Activated CD4-positive, alpha-beta T cell treated with anti-CD3 and anti-CD28 coated beads, Interleukin-2, amount 50 U/mL, for 24 hours (primary cell): ENCODE measurements around the gene SESN2.

Experiments
- DNase-seq, 2 donors: peaks; one replicate each; pipeline ENCODE4 v3.0.0-alpha.2; 2020; ENCODE audit warnings: low read depth in 1 of 2, low spot score in 1 of 2

Gene SESN2

DNA sequence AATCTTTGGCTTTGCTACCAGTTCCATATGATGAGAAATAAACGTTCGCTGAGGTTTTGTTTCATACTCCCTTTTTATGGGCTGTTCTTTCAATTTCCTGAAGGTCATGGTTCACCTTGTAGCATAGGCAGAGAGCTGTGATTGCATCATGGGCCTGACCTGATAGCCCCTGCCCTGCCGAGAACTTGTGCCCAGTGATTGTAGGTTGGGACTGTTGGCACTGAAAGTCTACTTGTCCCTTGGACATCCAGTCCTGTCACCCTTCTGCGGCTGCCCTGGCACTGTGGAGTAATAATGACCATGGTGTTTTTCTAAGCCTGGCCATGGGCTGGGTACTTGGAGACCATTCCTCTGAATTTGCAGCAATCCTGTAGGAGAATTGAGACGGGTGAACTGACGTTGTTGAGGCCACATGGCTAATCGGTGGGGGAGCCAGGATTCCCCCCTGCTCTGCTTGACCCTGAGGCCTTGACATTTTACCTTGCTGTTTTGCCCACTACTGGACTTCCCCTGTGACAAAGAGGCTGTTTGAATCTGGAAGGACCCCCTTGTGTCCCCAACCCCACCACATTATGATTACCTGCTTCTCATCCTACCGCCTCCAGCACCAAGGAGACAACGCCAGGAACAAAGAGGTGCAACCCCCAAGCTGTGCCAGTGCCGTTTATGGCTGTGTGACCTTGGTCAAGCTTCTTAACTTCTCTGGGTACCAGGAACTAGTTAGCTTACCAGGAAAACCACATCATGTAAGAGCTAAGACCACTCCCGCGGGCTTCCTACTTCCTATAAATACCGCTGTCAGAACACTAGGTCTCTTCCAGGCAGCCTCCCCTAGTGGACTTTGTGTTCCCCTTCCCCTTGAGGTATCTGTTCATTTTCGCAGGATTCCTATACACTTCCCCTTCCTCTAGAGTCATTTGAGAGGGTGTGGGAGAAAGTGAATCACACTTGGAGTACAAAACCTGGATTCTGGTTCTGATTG is 23.4 kb downstream of the SESN2 start:
- no peak for DNase-seq

- DNase-seq = no peak
Observed at GRCh38 chr1:28286111-28286510, 26.8 kb downstream of the SESN2 start.

DNA sequence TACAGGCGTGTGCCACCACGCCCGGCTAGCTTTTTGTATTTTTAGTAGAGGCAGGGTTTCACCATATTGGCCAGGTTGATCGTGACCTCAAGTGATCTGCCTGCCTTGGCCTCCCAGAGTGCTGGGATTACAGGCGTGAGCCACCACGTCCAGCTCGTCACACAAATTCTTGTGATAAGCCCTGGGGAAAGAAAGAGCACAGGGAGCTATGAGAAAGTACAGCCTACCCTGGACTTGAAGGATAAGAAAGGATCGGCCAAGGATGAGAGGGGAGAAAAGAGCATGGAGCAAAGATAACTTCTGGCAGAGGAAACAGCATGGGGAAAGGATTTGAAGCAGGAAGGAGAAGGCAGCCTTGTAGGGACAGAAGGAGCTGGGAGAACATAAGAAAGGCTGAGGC is 29.2 kb downstream of the SESN2 start:
- no peak for DNase-seq

DNA sequence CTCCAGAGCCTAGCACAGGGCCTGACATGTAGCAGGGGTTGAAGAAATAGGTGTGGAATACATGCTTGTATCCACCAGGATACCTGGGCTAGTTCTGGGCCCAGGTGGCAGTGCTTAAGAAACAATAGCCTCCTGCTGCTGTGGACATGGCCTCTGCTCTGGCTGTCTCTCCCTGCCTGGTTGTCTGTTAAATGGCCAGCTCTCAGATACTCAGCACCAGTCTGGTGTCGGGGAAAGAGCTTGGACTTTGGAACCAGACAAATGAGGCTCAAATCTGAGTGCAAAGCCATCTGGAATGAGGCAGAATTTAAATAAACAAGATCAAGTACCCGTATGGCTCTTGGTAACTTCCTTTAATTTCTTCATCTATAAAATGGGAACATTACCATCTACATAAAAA is 31.5 kb downstream of the SESN2 start:
- DNase-seq = no peak

DNA sequence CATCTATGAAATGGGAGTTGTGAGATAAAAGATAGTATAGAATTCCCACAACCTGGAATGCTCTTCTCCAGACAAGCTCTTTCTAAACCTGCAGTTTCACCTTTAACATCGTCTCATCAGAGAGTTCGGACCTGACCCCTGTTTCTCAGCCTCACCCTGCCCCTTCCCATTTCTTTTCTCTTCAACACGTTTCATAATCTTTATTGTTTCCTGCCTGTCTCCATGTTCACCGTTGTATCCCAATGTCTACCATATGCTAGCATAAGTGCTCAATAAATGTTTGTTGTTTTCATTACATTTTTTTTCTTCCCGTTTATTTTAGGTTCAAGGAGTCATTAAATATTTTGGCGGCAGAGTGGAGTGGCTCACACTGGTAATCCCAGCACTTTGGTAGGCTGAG is 32.4 kb downstream of the SESN2 start:
- no peak for DNase-seq

GRCh38 chr1:28295936-28296335 is 36.6 kb downstream of the SESN2 start:
- no peak for DNase-seq

DNA sequence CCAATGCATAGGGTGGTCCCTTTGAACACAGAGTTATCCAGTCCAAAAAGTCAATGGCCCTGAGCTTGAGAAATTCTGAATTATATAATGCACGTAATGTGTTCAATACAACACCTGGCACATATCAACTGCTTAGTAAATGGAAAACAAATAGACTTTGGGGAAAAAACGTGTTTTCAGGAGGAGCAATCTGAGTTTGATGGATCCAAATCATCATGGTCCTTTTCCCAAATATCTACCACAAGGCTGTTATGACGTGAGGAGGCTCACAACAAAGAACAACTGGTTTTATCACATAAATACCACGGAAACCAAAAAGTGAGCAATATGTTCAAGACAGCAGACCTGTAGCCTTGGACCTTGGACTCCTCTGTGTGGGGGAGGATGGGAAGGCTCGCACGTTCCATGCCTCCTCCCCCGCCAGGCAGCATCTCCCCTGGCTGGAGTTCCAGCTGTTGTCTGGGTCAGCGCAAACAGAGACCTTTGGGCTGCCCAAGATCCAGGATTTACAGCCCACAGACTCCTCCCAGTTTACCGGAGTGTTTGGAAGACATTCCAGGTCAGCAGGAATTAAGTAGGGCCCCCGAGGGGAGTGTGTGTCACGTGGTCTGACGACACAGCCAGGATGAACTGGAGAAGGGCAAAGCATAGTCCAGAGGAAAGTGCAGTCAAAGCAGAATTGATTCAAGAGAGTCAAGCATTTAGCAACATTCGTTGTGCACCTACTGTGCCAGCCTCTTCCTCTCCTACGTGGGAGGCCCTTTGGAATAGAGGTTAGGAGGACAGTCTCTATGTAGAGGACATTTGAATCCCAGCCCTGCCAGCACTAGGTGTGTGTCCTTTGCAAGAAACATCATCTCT is 37.3 kb downstream of the SESN2 start:
- no peak for DNase-seq

- no peak for DNase-seq
Observed at GRCh38 chr1:28297826-28298225, 38.5 kb downstream of the SESN2 start.

GRCh38 chr1:28298438-28298837 is 39.1 kb downstream of the SESN2 start:
- DNase-seq = no peak

GRCh38 chr1:28301368-28302174 is 42.3 kb downstream of the SESN2 start:
- DNase-seq = no peak

DNA sequence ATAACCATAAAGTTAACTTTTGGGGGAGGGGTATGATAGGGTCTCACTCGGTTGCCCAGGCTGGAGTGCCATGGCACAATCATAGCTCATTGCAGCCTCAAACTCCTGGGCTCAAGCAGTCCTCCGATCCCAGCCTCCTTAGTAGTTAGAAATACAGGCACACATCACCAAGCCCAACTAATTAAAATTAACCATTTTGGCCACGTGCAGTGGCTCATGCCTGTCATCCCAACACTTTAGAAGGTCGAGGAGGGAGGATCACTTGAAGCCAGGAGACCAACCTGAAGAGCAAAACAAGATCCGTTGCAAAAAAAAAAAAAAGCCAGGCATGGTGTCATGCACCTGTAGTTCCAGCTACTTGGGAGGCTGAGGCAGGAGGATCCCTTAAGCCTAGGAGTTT is 42.9 kb downstream of the SESN2 start:
- no peak for DNase-seq

DNA sequence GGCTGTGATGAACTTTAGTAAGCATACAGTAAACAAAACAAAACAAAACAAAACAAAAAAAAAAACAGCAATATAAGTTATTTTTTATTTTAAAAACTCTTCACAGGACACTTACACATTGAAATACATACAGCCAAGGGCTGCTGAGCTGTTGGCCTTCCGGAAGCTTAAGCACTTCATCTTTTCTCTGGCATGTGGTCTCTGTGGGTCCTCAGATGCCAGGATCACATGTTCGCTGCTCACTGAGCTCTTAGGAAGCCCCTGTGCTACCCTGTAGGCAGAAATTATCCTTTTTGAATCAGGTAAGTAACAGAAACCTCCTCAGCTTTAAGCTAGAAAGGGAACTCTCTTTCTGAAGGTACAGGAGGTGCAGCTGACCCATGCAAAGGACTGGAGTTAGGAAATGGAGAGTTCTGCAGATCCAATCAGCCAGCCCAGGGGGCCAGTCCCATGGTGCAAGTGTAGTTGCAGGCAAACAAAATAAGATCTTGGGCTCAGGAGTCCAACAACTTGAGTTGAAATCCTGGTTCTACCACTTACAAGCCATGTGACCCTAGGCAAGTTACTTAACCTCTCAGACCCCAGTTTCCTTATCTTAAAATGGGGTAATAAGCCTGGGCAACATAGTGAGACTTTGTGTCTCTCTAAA is 47.1 kb downstream of the SESN2 start:
- DNase-seq = no peak

DNA sequence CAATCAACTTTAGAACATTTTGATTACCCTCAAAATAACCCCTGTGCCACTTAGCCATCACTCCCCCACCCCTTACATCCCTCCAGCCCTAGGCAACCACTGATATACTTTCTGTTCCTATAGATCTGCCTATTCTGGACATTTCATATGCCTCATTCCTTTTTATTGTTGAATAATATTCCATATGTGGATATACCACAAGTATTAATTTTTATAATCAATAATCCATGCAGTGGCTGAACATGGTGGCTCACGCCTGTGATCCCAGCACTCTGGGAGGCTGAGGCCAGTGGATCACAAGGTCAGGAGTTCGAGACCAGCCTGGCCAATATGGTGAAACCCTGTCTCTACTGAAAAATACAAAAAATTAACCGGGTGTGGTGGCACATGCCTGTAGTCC is 49.4 kb downstream of the SESN2 start:
- DNase-seq = no peak

DNA sequence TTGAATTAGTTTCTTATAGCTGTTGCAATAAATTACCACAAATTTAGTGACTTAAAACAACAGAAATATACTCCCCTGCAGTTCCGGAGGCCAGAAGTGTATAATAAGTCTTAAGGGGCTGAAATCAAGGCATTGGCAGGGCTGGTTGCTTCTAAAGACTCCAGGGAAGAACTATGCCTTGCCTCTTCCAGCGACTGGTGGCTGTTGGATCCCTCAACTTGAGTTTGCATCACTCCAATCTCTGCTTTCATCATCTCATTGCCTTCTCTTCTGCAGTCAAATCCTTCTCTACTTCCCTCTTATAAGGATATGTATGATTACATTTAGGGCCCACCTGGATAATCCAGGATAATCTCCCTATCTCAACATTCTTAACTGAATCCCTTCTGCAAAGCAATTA is 50.4 kb downstream of the SESN2 start:
- DNase-seq = no peak

- no peak for DNase-seq
Observed at GRCh38 chr1:28313702-28314546, 54.6 kb downstream of the SESN2 start.

DNA sequence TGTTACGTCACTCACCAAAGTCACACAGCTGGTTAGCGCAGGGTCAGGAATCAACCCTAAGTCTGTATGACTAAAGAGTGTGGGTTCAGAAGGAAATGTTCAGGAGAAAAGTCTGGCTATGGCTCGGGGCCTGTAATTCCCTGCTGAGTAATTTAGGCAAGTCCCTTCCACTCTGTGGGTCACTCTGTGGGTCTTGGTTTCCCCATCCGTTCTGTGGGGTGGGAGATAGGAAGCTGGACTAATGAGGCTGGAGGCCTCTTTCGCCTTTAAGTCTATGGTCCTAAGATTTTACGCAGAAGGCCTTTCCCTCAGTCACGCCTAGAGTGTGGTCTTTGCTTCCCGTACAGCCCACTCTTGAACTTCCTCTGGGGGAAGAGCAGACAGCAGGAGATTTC is 55.2 kb downstream of the SESN2 start:
- DNase-seq = no peak

DNA sequence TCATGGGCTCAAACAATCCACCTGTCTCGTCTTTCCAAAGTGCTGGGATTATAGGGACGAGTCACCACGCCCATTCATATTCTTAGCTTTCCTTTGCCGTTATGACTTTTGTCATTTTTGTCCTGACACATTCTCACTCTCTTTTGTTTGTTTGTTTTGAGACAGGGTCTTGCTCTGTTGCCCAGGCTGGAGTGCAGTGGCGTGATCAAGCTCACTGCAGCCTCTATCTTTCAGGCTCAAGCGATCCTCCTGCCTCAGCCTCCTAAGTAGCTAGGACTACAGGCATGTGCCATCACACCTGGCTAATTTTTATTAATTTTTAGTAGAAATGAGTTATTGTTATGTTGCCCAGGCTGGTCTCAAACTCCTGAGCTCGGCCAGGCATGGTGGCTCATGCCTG is 57.7 kb downstream of the SESN2 start:
- DNase-seq = no peak

- no peak for DNase-seq
Observed at GRCh38 chr1:28322194-28322593, 62.9 kb downstream of the SESN2 start.

DNA sequence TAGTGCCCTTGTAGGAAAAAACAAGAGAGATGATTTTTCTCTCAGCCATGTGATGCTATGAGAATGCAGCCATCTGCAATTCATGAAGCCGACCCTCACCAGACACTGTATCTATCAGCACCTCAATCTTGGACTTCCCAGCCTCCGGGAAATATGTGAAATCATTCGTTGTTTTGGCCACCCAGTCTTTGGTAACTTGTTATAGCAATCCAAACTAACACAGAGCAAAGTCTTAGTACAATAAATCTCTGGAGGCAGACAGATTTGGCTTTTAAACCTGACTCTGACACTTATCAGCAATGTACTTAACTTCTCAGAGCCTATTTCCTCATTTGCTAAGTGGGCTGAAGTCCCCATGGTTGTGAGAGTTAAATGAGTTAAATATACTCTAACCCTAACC is 64.4 kb downstream of the SESN2 start:
- DNase-seq = no peak

GRCh38 chr1:28326515-28326914 is 67.2 kb downstream of the SESN2 start:
- DNase-seq = no peak
